Duodenal mucosa (tissue), 2 donors: ENCODE results near the gene LRPPRC.
"Not testable (repeated sequence)": the region's sequence is repeated elsewhere in the genome, so short reads cannot be mapped to it uniquely, and the experiment has no call there.

ENCODE experiments used
- H3K27ac ChIP-seq: one replicate; pipeline ENCODE4 v1.7.0; 2013; ENCODE audit warnings: low read depth, low read length
- H3K27me3 ChIP-seq, 2 donors: one replicate each; pipeline ENCODE4 v1.7.0; 2013; ENCODE audit warnings: low read length in 2 of 2, control low read depth in 1 of 2; ENCODE audit not compliant: insufficient read depth in 2 of 2, control insufficient read depth in 1 of 2
- H3K36me3 ChIP-seq, 2 donors: one replicate each; pipeline ENCODE4 v1.7.0; 2013; ENCODE audit warnings: low read length in 2 of 2, control low read depth in 1 of 2; ENCODE audit not compliant: insufficient read depth in 2 of 2, control insufficient read depth in 1 of 2
- H3K4me1 ChIP-seq, 2 donors: one replicate each; pipeline ENCODE4 v1.7.0; 2013; ENCODE audit warnings: low read length in 2 of 2, control low read depth in 1 of 2; ENCODE audit not compliant: insufficient read depth in 2 of 2, control insufficient read depth in 1 of 2
- H3K4me3 ChIP-seq, 2 donors: one replicate each; pipeline ENCODE4 v1.7.0; 2013; ENCODE audit warnings: low read length in 2 of 2, low read depth in 1 of 2
- H3K9ac ChIP-seq, 2 donors: one replicate each; pipeline ENCODE4 v1.7.0; 2013; ENCODE audit warnings: low read length in 2 of 2, low read depth in 1 of 2
- H3K9me3 ChIP-seq, 2 donors: one replicate each; pipeline ENCODE4 v1.7.0; 2013; ENCODE audit warnings: low read length in 2 of 2, control low read depth in 1 of 2; ENCODE audit not compliant: control insufficient read depth in 1 of 2

LRPPRC gene

DNA sequence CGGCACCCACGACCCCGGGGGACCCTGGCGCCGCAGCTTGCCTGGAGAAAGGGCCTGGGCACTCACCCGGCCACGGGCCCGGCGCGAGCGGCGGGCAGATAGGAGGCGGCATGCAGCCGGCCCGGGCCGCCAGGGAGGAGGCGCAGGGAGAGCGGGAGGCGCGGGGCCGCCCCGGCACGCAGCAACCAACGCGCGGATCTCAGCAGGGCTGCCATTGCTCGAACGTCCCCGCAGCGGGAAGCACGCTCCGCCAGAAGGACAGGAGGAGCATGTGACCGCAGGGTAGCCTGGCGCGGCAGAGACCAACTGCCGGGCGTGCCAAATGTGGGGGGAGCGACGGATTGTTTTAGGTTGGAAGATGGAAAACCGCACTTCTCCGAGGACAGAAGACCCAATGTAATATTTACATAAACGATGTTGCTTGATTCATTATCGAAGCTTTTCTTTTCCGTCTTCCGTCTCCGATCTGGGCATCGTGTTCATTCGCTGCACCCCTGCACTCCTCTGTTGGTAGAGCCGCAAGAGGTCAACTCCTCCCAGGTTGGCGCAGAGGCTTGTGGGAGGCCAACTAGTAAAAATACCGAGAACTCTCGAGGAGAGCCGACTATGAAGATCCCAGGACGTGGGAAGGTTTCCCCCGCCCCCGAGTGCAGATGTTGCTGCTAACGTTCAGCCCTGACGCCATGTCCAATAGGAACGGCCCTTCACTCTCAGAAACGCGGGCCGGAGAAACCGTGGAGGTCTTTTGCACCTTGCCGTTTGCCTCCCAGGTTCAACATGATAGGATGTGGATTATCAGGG, at the start of gene LRPPRC:
Gene LRPPRC (minus strand): TSS at position 257 of the 801 bp plus-strand sequence. CDS start 42 bp downstream, at position 215.
- peak within 1 kb of the TSS; percentile 82 for H3K27ac ChIP-seq
- no peaks in the 10 kb centered on the region for H3K9me3 ChIP-seq
- H3K4me3 ChIP-seq: peak within 1 kb of the TSS; percentile 81 to 99
- peaks cover 0 to 22% of the 10 kb centered on the region in 2 donors for H3K36me3 ChIP-seq
- H3K27me3 ChIP-seq: no peaks in the 10 kb centered on the region
- H3K4me1 ChIP-seq: peaks cover 19 to 21% of the 10 kb centered on the region in 2 donors
- H3K9ac ChIP-seq: peak within 1 kb of the TSS; percentile 75 to 92

GRCh38 chr2:44045061-44045460, 49.3 kb upstream of the LRPPRC start:
- Histone ChIP-seq H3K36me3 (no peaks in the 10 kb centered on the region), H3K9ac (no peak overlapping the region), H3K4me3 (no peak overlapping the region), H3K9me3 (no peaks in the 10 kb centered on the region), H3K4me1 (no peaks in the 10 kb centered on the region), H3K27me3 (no peaks in the 10 kb centered on the region), H3K27ac (no peak overlapping the region)

DNA sequence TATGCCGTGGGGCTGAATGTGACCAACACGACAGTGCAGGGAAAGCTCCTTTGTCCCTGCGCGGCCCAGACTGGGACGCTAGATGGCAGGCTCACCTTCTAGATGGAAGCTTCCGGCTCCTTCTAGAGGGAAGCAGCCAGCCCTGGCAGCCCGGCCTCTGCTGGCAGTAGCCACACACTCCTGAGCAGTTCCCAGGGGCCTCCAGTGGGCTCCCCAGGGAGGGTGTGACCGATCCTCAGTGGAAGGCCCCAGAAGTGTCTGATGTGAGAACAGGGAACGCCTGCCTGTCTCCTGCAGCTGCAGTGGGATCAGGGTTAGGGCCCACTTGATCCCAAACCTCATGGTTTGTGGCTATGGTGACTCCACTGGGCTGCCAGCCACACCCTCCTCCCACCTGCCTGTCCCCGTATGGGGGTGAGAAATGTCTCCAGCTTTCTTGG, 48.5 kb upstream of the LRPPRC start:
- H3K9ac ChIP-seq: peak overlapping the region; percentile 20 to 44
- H3K4me1 ChIP-seq: no peaks in the 10 kb centered on the region
- no peak overlapping the region for H3K27ac ChIP-seq
- no peak overlapping the region for H3K4me3 ChIP-seq
- no peaks in the 10 kb centered on the region for H3K27me3 ChIP-seq
- H3K9me3 ChIP-seq: no peaks in the 10 kb centered on the region
- no peaks in the 10 kb centered on the region for H3K36me3 ChIP-seq

GRCh38 chr2:44040365-44040764, 44.6 kb upstream of the LRPPRC start:
- Histone ChIP-seq H3K27ac (no peak overlapping the region), H3K36me3 (no peaks in the 10 kb centered on the region), H3K9ac (no peak overlapping the region), H3K27me3 (no peaks in the 10 kb centered on the region), H3K4me1 (no peaks in the 10 kb centered on the region), H3K4me3 (no peak overlapping the region), H3K9me3 (no peaks in the 10 kb centered on the region)

DNA sequence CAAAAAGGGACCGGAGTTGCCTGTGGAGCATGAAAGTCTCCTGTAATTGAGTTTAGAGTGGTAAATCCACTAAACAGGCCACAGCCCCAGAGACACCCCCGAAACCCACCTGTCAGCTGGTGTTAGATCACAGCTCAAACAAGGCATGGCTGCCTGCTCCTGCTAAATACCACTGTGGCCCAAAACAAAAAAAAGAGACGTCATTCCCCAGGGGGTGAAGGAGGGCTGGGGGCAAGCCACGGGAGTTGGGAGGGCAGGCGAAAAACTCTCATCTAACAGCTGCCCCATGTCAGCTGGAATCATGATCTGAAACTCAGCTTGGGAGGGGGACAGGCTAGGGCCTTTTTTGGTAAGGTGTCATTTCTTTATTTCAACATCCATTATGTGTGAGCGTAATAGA, 42.5 kb upstream of the LRPPRC start:
- Histone ChIP-seq H3K27me3 (no peaks in the 10 kb centered on the region), H3K4me3 (no peak overlapping the region), H3K9ac (no peak overlapping the region), H3K27ac (no peak overlapping the region), H3K36me3 (no peaks in the 10 kb centered on the region), H3K4me1 (no peaks in the 10 kb centered on the region), H3K9me3 (no peaks in the 10 kb centered on the region)

GRCh38 chr2:44037221-44037620, 41.4 kb upstream of the LRPPRC start:
- Histone ChIP-seq H3K4me1 (no peaks in the 10 kb centered on the region), H3K9ac (no peak overlapping the region), H3K4me3 (no peak overlapping the region), H3K9me3 (no peaks in the 10 kb centered on the region), H3K27me3 (no peaks in the 10 kb centered on the region), H3K36me3 (no peaks in the 10 kb centered on the region), H3K27ac (no peak overlapping the region)

GRCh38 chr2:44033947-44034346, 38.2 kb upstream of the LRPPRC start:
- no peaks in the 10 kb centered on the region for H3K36me3 ChIP-seq
- H3K4me3 ChIP-seq: no peak overlapping the region
- H3K9me3 ChIP-seq: no peaks in the 10 kb centered on the region
- no peaks in the 10 kb centered on the region for H3K27me3 ChIP-seq
- no peaks in the 10 kb centered on the region for H3K4me1 ChIP-seq
- H3K27ac ChIP-seq: no peak overlapping the region
- H3K9ac ChIP-seq: no peak overlapping the region

DNA sequence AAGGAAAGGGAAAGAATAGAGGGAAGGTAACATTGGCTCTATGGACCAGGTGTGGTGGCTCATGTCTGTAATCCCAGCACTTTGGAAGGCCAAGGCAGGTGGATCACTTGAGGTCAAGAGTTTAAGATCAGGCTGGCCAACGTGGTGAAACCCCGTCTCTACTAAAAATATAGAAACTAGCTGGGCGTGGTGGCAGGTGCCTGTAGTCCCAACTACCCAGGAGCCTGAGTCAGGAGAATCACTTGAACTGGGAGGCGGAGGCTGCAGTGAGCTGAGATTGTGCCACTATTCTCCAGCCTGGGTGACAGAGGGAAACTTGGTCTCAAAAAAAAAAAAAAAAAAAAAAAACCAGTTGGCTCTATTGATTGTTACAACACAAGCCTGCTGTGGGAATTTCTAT, 31.3 kb upstream of the LRPPRC start:
- H3K9me3 ChIP-seq, H3K9ac ChIP-seq, H3K4me1 ChIP-seq, H3K27me3 ChIP-seq, H3K36me3 ChIP-seq, H3K27ac ChIP-seq, H3K4me3 ChIP-seq: not testable (repeated sequence)

DNA sequence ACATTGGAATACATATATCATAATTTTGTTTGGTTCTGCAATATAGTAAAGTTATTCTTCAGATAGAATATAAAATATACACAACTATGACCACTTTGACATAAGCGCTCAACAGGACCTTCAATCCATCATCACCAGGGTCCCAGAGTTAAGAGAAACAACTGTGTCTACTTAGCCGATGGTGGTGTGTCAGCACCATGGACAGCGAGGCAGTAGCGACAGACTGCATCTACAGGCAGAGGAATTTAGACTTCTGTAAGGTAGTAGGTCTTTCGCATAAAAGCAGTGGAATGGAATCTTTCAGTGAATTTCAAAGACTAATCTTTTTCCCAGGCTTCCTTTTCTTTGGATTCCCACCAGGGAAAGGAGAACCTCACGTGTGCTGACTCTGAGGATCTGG, 20.5 kb upstream of the LRPPRC start:
- H3K9me3 ChIP-seq: no peaks in the 10 kb centered on the region
- H3K27me3 ChIP-seq: no peaks in the 10 kb centered on the region
- no peaks in the 10 kb centered on the region for H3K36me3 ChIP-seq
- no peak overlapping the region for H3K4me3 ChIP-seq
- no peaks in the 10 kb centered on the region for H3K4me1 ChIP-seq
- no peak overlapping the region for H3K9ac ChIP-seq
- no peak overlapping the region for H3K27ac ChIP-seq

- H3K27me3 ChIP-seq: peaks cover 0 to 2% of the 10 kb centered on the region in 2 donors
- H3K27ac ChIP-seq: no peak overlapping the region
- no peak overlapping the region for H3K4me3 ChIP-seq
Observed at GRCh38 chr2:44015239-44015638, 19.4 kb upstream of the LRPPRC start.

More at GRCh38 chr2:44015239-44015638, 19.4 kb upstream of the LRPPRC start:
- H3K4me1 ChIP-seq: no peaks in the 10 kb centered on the region
- H3K9me3 ChIP-seq: no peaks in the 10 kb centered on the region
- H3K9ac ChIP-seq: no peak overlapping the region
- no peaks in the 10 kb centered on the region for H3K36me3 ChIP-seq
